ENCODE measurements around the gene ALDH8A1. TPM values are rescaled to one million over a fixed set of nuclear protein-coding genes. Genes with fewer than 3 reads are reported as not detected.

Gene ALDH8A1
- total and polyA plus RNA-seq, 7 donors: 0.58 to 3.8 (median 1.2) TPM; not detected in 2

DNA sequence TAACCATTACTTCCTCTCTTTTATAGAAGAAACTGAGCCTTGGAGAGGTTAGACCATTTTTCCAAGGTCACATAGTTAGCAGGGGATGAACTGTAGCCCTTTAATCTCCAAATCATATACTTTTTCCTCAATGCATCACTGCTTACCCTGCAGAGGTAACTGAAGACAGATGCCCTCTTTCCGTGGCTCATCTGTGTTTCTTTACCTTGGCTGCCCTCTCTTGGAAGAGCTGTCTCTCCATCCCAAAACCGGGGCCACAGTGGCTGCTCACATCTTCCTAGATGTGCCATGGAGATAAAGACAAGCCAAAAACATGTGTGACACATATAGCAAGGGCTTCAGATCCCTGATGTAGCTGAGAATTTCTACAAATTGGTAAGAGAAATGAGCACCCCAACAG, 581 bp upstream of the ALDH8A1 start:
- H3K27ac ChIP-seq: no peak overlapping the region
- no peak for TF ChIP-seq EP300 (IDR thresholded peaks at IDR 0.05)
- TF ChIP-seq POLR2A (IDR thresholded peaks at IDR 0.05): no peak
- no peak for TF ChIP-seq POLR2AphosphoS5 (IDR thresholded peaks at IDR 0.05)
- TF ChIP-seq, protein P1, sequence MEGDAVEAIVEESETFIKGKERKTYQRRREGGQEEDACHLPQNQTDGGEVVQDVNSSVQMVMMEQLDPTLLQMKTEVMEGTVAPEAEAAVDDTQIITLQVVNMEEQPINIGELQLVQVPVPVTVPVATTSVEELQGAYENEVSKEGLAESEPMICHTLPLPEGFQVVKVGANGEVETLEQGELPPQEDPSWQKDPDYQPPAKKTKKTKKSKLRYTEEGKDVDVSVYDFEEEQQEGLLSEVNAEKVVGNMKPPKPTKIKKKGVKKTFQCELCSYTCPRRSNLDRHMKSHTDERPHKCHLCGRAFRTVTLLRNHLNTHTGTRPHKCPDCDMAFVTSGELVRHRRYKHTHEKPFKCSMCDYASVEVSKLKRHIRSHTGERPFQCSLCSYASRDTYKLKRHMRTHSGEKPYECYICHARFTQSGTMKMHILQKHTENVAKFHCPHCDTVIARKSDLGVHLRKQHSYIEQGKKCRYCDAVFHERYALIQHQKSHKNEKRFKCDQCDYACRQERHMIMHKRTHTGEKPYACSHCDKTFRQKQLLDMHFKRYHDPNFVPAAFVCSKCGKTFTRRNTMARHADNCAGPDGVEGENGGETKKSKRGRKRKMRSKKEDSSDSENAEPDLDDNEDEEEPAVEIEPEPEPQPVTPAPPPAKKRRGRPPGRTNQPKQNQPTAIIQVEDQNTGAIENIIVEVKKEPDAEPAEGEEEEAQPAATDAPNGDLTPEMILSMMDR (IDR thresholded peaks at IDR 0.05): no peak
- no peak for DNase-seq
- H3K27me3 ChIP-seq: no peaks in the 10 kb centered on the region
- H3K4me3 ChIP-seq: no peak overlapping the region
- 61 to 78% methylated on average over 2 of the region's 2 CpGs for WGBS, 2 donors
- H3K4me1 ChIP-seq: no peaks in the 10 kb centered on the region
- H3K9me3 ChIP-seq: no peaks in the 10 kb centered on the region
- intact Hi-C loops (cut with DNase I): no loop called here
- H3K36me3 ChIP-seq: no peaks in the 10 kb centered on the region

DNA sequence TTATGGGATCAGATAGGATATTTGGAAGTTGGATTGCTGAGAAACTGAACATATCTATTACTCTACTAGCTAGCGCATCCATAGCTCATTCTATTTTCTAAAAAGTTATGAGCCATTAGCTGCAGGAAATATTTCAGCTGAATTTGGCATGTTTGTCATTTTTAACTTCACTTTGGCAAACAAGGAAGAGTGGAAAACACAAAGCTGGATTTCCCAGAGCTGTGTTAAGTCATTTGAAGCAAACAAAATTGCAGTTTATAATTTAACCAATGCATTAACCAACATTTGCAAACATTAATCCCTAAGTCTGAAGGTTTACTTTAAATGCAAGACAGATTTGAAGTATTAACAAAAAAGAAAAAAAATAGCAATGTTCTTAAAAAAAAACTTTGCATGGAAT, 1.2 kb downstream of the ALDH8A1 start:
- intact Hi-C loops (cut with DNase I): no loop called here
- no peaks in the 10 kb centered on the region for H3K27me3 ChIP-seq
- WGBS, 2 donors: 84 to 90% methylated on average over 1 of the region's 1 CpG
- no peak for TF ChIP-seq POLR2A (IDR thresholded peaks at IDR 0.05)
- H3K9me3 ChIP-seq: no peaks in the 10 kb centered on the region
- no peaks in the 10 kb centered on the region for H3K4me1 ChIP-seq
- H3K36me3 ChIP-seq: no peaks in the 10 kb centered on the region
- H3K4me3 ChIP-seq: no peak overlapping the region
- no peak for DNase-seq
- no peak overlapping the region for H3K27ac ChIP-seq

DNA sequence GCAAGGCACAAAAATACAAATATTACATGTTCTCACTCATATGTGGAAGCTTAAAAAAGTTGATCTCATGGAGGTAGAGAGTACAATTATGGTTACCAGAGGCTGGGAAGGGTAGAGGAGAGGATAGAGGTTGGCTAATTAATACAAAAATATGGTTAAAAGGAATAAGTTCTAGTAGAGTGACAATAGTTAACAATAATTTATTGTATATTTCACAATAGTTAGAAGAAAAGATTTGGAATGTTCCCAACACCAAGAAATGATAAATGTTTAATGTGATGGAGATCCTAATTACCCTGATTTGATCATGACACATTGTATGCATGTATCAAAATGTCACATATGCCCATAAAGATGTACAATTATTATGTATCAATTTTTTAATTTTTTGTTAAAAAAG, 1.8 kb downstream of the ALDH8A1 start:
- H3K27ac ChIP-seq: no peak overlapping the region
- no peak overlapping the region for H3K4me3 ChIP-seq
- H3K36me3 ChIP-seq: no peaks in the 10 kb centered on the region
- intact Hi-C loops (cut with DNase I): no loop called here
- no peaks in the 10 kb centered on the region for H3K9me3 ChIP-seq
- TF ChIP-seq POLR2A (IDR thresholded peaks at IDR 0.05) (no peak), POLR2AphosphoS5 (IDR thresholded peaks at IDR 0.05) (no peak), EP300 (IDR thresholded peaks at IDR 0.05) (no peak)
- TF ChIP-seq, protein P1 (IDR thresholded peaks at IDR 0.05): no peak
- DNase-seq: no peak
- no peaks in the 10 kb centered on the region for H3K27me3 ChIP-seq
- no peaks in the 10 kb centered on the region for H3K4me1 ChIP-seq

DNA sequence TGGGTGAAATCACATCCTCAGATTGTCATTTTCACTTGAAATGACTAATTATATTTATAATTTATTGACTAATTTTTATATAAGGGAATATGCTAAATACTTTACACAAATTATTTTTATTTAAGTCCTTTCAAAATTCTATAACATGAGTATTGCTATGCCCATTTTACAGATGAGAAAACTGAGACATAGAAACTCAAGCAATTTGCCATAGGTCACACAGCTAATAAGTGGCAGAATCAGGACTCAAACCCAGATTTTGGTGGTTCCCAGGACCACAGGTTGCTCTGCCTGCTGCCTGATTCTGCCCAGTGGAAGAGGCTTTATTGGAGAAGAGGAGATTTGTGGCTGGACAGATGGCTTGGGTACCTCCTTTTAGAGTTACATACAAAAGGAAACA, 4.9 kb downstream of the ALDH8A1 start:
- H3K36me3 ChIP-seq: no peaks in the 10 kb centered on the region
- no peak for TF ChIP-seq POLR2AphosphoS5 (IDR thresholded peaks at IDR 0.05)
- no peak for TF ChIP-seq POLR2A (IDR thresholded peaks at IDR 0.05)
- TF ChIP-seq, protein P1 (IDR thresholded peaks at IDR 0.05): no peak
- TF ChIP-seq EP300 (IDR thresholded peaks at IDR 0.05): no peak
- H3K4me3 ChIP-seq: no peak overlapping the region
- no peaks in the 10 kb centered on the region for H3K4me1 ChIP-seq
- H3K9me3 ChIP-seq: no peaks in the 10 kb centered on the region
- intact Hi-C loops (cut with DNase I): no loop called here
- no peaks in the 10 kb centered on the region for H3K27me3 ChIP-seq
- DNase-seq: no peak
- no peak overlapping the region for H3K27ac ChIP-seq

DNA sequence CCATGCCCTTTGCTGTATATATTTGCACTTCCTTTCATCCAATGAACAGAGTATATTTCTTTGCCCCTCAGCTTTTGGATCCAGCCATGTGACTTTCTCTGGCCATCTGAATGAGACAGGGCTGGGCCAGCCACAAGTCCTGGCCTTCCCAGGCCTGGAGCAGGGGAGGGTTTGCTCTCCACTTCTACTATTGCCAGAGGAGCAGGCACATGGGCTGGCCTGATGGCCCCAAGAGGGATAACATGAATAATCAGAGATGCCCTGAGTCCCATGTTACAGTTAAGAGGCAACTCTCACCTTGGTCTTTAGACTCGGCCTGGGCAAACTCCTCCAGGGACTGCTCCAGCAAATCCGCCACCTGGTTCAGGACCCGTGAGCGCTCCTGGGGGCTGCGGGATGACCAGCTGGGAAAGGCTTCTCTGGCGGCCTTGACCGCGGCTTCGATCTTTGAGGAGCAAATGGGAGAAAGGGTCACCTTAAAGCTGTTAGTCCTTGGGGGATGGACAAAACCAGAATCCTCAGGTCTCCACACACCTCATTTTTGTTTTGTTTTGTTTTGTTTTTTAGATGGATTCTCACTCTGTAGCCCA, 6.3 kb downstream of the ALDH8A1 start:
- no peak for DNase-seq
- TF ChIP-seq EP300 (IDR thresholded peaks at IDR 0.05) (no peak), POLR2AphosphoS5 (IDR thresholded peaks at IDR 0.05) (no peak), POLR2A (IDR thresholded peaks at IDR 0.05) (no peak)
- TF ChIP-seq, protein P1 (IDR thresholded peaks at IDR 0.05): no peak
- Histone ChIP-seq H3K4me3 (no peak overlapping the region), H3K9me3 (no peaks in the 10 kb centered on the region), H3K27me3 (no peaks in the 10 kb centered on the region), H3K4me1 (no peaks in the 10 kb centered on the region), H3K36me3 (no peaks in the 10 kb centered on the region), H3K27ac (no peak overlapping the region)
- intact Hi-C loops (cut with DNase I): loop anchor here (5.0 kb wide), 1 partner anchor 771 kb away; no protein-coding TSS in a partner anchor
- 96 to 97% methylated on average over 9 of the region's 9 CpGs for WGBS, 2 donors
